Activated naive CD4-positive, alpha-beta T cell treated with anti-CD3 and anti-CD28 coated beads for 36 hours (primary cell): ENCODE data around the gene GRK5. TPM values are rescaled to one million over a fixed set of nuclear protein-coding genes. Genes with fewer than 3 reads are reported as not detected.
A peak's percentile ranks its signal among the peaks of the same experiment; 100 is the strongest.
"Not testable (repeated sequence)": the region's sequence is repeated elsewhere in the genome, so short reads cannot be mapped to it uniquely, and the experiment has no call there.

Experiments used
- CTCF ChIA-PET: fragments of 350-600 bp; sonication (Branson Sonifier 250); formaldehyde crosslinking; loops from one replicate; lab custom pipeline; 2021; ENCODE audit warnings: antibody characterized with exemption; lab: Charles Lee
- DNase-seq: peaks from one replicate; pipeline ENCODE4 v3.0.0-alpha.2; 2020
- H3K27ac Mint-ChIP-seq: one replicate; pipeline ENCODE4 v1.8.0; 2021; ENCODE audit warnings: mild to moderate bottlenecking, mixed read lengths
- H3K27me3 Mint-ChIP-seq: one replicate; pipeline ENCODE4 v1.8.0; 2021; ENCODE audit warnings: low read depth, mixed read lengths
- H3K36me3 Mint-ChIP-seq: one replicate; pipeline ENCODE4 v1.8.0; 2021; ENCODE audit warnings: low read depth, mixed read lengths
- H3K4me1 Mint-ChIP-seq: one replicate; pipeline ENCODE4 v1.8.0; 2021; ENCODE audit warnings: low read depth, mixed read lengths
- H3K4me3 Mint-ChIP-seq: one replicate; pipeline ENCODE4 v1.8.0; 2021; ENCODE audit warnings: mild to moderate bottlenecking, moderate library complexity, mixed read lengths
- H3K9me3 Mint-ChIP-seq: one replicate; pipeline ENCODE4 v1.8.0; 2021; ENCODE audit warnings: mixed read lengths
- intact Hi-C: fragments of 100-400 bp; cut with micrococcal nuclease; formaldehyde crosslinking; loops from one replicate; pipeline ENCODE4 v1.15.1; 2023
- total RNA-seq, 2 experiments: library from RNA; stranded (reverse); gene quantifications; one replicate each; pipeline ENCODE4 v1.2.3, GENCODE V29; 2021

GRK5 gene
- total RNA-seq, 2 experiments from 2014 or later = 27.1 to 29.7 TPM

GRCh38 chr10:119434942-119435341 lies 227.6 kb downstream of the GRK5 start:
- Mint-ChIP-seq H3K36me3 (peaks cover 36% of the 10 kb centered on the region), H3K9me3 (peaks cover 15% of the 10 kb centered on the region)
- CTCF ChIA-PET = interaction anchor here (1.2 to 1.3 kb wide), 2 partner anchors 11 to 235 kb away, joined by 3 to 4 read pairs; no protein-coding TSS in a partner anchor
- H3K27me3 Mint-ChIP-seq, H3K4me3 Mint-ChIP-seq, intact Hi-C loops, H3K4me1 Mint-ChIP-seq, H3K27ac Mint-ChIP-seq, DNase-seq: not testable (repeated sequence)

GRCh38 chr10:119438717-119439116 lies 231.3 kb downstream of the GRK5 start:
- DNase-seq = no peak
- Mint-ChIP-seq H3K27ac (no peak overlapping the region), H3K36me3 (peaks cover 30% of the 10 kb centered on the region), H3K27me3 (no peaks in the 10 kb centered on the region), H3K4me3 (no peak overlapping the region), H3K4me1 (no peaks in the 10 kb centered on the region), H3K9me3 (peaks cover 12% of the 10 kb centered on the region)
- CTCF ChIA-PET = interaction anchor here (0.6 to 3.3 kb wide), 3 partner anchors 232 to 255 kb away, joined by 3 to 15 read pairs (median 7); partner anchors contain the start of gene GRK5
- intact Hi-C loops = no loop called here

- Mint-ChIP-seq H3K36me3 (peaks cover 18% of the 10 kb centered on the region), H3K27me3 (no peaks in the 10 kb centered on the region), H3K9me3 (peaks cover 4% of the 10 kb centered on the region), H3K4me3 (no peak overlapping the region), H3K4me1 (peaks cover 1% of the 10 kb centered on the region), H3K27ac (no peak overlapping the region)
- CTCF ChIA-PET = interaction anchor here (0.9 to 3.3 kb wide), 2 partner anchors 238 to 241 kb away, joined by 3 to 15 read pairs; no protein-coding TSS in a partner anchor
- intact Hi-C loops = no loop called here
- DNase-seq = no peak
Measured at GRCh38 chr10:119439922-119440321, 232.6 kb downstream of the GRK5 start.

DNA sequence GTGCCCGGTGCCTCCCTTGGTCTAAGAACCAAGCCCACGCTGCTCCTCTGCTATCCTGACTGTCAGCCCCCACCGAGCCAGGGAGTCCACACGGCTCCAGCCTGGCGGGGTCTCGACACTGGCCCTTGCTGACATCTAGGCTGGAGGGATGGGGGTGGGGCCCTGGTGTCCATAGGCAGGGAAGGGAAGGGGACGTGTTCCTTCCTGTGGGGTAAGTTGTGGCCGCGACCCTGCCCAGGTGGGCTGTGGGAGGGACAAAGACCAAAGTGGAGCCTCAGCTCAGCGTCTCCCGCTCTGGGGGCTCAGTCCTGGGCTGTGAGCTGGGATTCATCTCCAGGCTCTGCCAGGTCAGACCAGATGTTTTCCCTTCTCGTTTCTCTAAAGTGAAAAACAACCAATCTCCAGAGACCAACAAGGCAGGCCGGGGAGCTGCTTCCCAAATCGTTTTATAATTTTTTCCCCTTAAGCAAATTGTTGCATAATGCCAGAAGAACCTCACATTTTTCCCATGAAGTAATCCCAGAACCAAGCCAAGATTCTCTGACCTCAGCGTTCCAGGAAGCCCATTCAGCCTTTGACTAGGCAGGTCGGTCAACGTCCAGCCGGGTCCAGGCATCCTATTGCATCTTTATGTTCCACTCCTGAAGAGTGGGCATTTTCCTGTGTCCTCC lies 233.9 kb downstream of the GRK5 start:
- Mint-ChIP-seq H3K27me3 (no peaks in the 10 kb centered on the region), H3K4me3 (no peak overlapping the region), H3K36me3 (peaks cover 9% of the 10 kb centered on the region), H3K27ac (no peak overlapping the region), H3K4me1 (peaks cover 9% of the 10 kb centered on the region), H3K9me3 (no peaks in the 10 kb centered on the region)
- no peak for DNase-seq
- intact Hi-C loops = no loop called here
- CTCF ChIA-PET = no interaction called here

DNA sequence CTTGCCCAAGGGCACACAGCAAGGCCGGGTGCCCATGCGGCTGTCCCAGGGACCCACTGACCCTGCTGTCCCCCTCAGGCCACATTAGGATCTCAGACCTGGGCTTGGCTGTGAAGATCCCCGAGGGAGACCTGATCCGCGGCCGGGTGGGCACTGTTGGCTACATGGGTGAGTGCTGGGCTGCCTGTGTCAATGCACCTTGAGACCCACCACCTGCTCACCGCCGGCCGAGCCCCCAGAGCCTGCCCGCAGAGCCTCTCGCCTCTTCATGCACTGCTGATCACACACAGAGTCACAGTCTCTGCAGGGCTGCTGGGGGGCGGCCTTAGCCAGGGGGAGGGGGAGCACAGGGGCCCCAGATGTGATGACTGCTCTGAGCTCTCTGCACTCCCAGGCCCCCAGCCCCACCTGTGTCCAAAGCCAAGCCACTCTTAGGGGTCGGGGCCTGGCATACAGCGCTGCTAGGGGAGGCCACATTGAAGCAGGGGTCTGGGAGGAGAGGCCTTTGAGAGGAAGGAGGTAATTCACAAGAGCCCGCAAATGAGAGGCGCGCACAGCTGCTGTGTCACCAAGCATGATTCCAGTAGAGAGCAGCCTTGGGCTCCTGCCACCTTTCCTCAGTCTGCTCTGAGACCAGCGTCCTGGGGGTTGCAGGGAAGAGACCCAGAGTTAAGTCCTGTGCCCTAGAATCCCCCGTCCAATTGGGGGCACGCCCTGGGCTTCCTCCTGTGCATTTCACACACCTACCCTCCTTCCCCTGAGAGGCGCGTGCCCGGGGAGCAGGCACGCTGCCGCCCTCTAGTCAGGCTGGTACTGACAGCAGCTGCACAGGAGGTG lies 234.8 kb downstream of the GRK5 start:
- Mint-ChIP-seq H3K36me3 (peaks cover 9% of the 10 kb centered on the region), H3K27me3 (no peaks in the 10 kb centered on the region), H3K9me3 (no peaks in the 10 kb centered on the region), H3K27ac (no peak overlapping the region), H3K4me3 (no peak overlapping the region), H3K4me1 (peaks cover 9% of the 10 kb centered on the region)
- no peak for DNase-seq
- CTCF ChIA-PET = interaction anchor here (4.5 kb wide), 1 partner anchor 243 kb away, joined by 67 read pairs; no protein-coding TSS in a partner anchor
- intact Hi-C loops = no loop called here

- DNase-seq = no peak
- Mint-ChIP-seq H3K27me3 (no peaks in the 10 kb centered on the region), H3K9me3 (no peaks in the 10 kb centered on the region), H3K36me3 (peaks cover 9% of the 10 kb centered on the region), H3K27ac (no peak overlapping the region), H3K4me1 (peaks cover 9% of the 10 kb centered on the region), H3K4me3 (no peak overlapping the region)
- CTCF ChIA-PET = interaction anchor here (0.8 to 4.5 kb wide), 6 partner anchors 11 to 243 kb away, joined by 3 to 67 read pairs (median 4); partner anchors contain the start of gene GRK5
- intact Hi-C loops = no loop called here
Measured at GRCh38 chr10:119442758-119443060, 235.3 kb downstream of the GRK5 start.

DNA sequence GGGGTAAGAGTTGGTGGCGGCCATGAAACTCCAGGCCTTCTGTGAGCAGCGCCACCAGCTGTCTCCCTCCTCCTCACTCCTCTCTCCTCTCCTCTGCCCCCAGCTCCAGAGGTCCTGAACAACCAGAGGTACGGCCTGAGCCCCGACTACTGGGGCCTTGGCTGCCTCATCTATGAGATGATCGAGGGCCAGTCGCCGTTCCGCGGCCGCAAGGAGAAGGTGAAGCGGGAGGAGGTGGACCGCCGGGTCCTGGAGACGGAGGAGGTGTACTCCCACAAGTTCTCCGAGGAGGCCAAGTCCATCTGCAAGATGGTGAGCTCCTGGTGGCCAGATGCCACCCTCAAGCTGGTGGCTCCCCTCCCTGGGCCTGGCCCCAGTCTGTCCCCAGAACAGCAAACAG lies 236.1 kb downstream of the GRK5 start:
- peaks cover 9% of the 10 kb centered on the region for H3K4me1 Mint-ChIP-seq
- CTCF ChIA-PET = interaction anchor here (0.8 to 4.5 kb wide), 10 partner anchors 12 to 244 kb away, joined by 3 to 67 read pairs (median 4); partner anchors contain the start of gene GRK5
- H3K27me3 Mint-ChIP-seq = no peaks in the 10 kb centered on the region
- H3K4me3 Mint-ChIP-seq = no peak overlapping the region
- H3K9me3 Mint-ChIP-seq = no peaks in the 10 kb centered on the region
- DNase-seq = no peak
- no peak overlapping the region for H3K27ac Mint-ChIP-seq
- peaks cover 7% of the 10 kb centered on the region for H3K36me3 Mint-ChIP-seq
- intact Hi-C loops = no loop called here

GRCh38 chr10:119443970-119444660 lies 236.7 kb downstream of the GRK5 start:
- peaks cover 6% of the 10 kb centered on the region for H3K36me3 Mint-ChIP-seq
- H3K27ac Mint-ChIP-seq = no peak overlapping the region
- H3K9me3 Mint-ChIP-seq = no peaks in the 10 kb centered on the region
- no peak overlapping the region for H3K4me3 Mint-ChIP-seq
- H3K27me3 Mint-ChIP-seq = no peaks in the 10 kb centered on the region
- peaks cover 9% of the 10 kb centered on the region for H3K4me1 Mint-ChIP-seq
- CTCF ChIA-PET = interaction anchor here (0.6 to 4.5 kb wide), 19 partner anchors 12 to 245 kb away, joined by 3 to 67 read pairs (median 4); partner anchors contain the start of gene GRK5
- intact Hi-C loops = loop anchor here (2.0 kb wide), 1 partner anchor 311 kb away; no protein-coding TSS in a partner anchor
- no peak for DNase-seq

DNA sequence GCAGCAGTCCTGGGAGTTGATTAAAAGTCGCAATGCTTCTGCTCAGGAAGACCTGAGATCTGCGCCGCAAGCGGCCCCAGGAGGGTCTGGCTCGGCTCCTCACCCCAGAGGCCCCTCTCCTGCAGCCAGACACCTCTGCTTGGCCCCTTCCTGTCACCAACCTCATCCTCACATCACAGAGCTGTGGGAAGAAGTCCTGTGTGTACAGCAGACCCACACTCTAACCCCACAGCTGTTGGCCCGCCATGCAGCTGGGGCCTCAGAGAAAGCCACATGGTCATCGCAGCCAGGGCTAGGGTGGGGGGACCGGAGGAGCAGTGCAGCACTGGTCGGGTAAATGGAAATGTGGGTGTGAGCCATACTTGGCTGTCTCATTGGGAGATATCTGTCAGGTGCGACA lies 237.5 kb downstream of the GRK5 start:
- Mint-ChIP-seq H3K4me3 (no peak overlapping the region), H3K27ac (no peak overlapping the region), H3K4me1 (peaks cover 9% of the 10 kb centered on the region), H3K27me3 (no peaks in the 10 kb centered on the region), H3K36me3 (peaks cover 1% of the 10 kb centered on the region), H3K9me3 (no peaks in the 10 kb centered on the region)
- CTCF ChIA-PET = interaction anchor here (0.6 to 4.5 kb wide), 29 partner anchors 9 to 277 kb away, joined by 3 to 67 read pairs (median 4); partner anchors contain the start of genes GRK5 and RGS10
- DNase-seq = no peak
- intact Hi-C loops = loop anchor here (1.0 to 2.0 kb wide), 6 partner anchors 44 to 312 kb away; partner anchors contain the start of gene GRK5

DNA sequence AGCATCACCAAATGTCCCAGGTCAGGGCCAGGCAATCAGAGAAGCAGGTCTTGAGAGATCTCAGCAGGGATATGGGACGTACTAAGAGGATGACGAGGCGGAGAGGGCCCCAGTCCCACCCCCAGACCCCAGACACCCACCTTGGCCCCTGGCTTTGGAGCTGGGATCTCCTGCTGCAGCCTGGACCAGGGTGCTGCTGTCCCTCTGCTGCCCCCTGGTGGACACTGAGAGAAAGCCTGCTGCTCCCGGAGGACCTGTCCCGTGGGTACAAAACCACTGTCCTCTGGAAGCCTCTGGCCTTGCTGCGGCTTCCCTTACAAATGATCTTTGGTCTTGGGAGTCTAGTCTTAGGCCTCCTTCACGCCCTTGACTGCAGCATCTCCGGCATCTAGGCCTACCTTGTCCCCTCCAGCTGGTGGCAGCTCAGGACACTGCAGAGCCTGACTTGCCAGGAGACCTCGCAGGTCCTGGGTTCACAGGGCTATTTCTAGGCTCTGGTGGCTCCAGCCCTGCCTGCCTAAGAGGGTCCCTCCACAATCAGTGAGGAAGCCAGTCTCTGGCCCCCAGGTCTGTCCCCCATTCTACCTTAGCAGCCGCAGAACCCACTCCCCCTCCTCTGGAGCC lies 238.1 kb downstream of the GRK5 start:
- H3K9me3 Mint-ChIP-seq = no peaks in the 10 kb centered on the region
- CTCF ChIA-PET = interaction anchor here (0.6 to 4.5 kb wide), 32 partner anchors 9 to 1989 kb away, joined by 3 to 67 read pairs (median 4); partner anchors contain the start of genes GRK5 and RGS10
- intact Hi-C loops = loop anchor here (1.0 to 2.0 kb wide), 6 partner anchors 44 to 313 kb away; partner anchors contain the start of gene GRK5
- H3K4me1 Mint-ChIP-seq = peaks cover 9% of the 10 kb centered on the region
- no peaks in the 10 kb centered on the region for H3K27me3 Mint-ChIP-seq
- no peak overlapping the region for H3K27ac Mint-ChIP-seq
- H3K36me3 Mint-ChIP-seq = peaks cover 1% of the 10 kb centered on the region
- H3K4me3 Mint-ChIP-seq = no peak overlapping the region
- peak; percentile 92 for DNase-seq

DNA sequence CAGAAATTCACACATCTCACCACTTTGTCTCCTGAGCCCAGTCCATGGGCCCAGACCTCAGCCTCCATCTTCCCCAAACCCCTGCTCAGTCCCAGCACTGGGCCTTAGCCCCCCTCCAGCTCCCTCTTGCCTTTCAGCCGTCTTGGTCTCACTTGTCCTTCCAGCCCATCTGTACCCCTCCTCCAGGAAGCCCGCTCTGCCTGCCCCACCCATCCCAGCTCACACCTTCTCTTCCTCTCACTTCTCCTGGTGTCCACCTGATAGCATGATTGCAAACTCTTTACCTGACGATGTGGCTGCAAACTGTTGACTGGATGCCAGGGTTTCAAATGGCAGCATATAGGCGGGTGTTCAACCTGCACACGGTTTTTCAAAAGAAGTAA lies 238.6 kb downstream of the GRK5 start:
- intact Hi-C loops = loop anchor here (1.0 to 2.0 kb wide), 6 partner anchors 43 to 313 kb away; partner anchors contain the start of gene GRK5
- CTCF ChIA-PET = interaction anchor here (0.6 to 4.5 kb wide), 24 partner anchors 11 to 1989 kb away, joined by 3 to 67 read pairs (median 4); partner anchors contain the start of genes GRK5 and RGS10
- DNase-seq = no peak
- no peaks in the 10 kb centered on the region for H3K9me3 Mint-ChIP-seq
- no peak overlapping the region for H3K27ac Mint-ChIP-seq
- H3K4me1 Mint-ChIP-seq = peaks cover 9% of the 10 kb centered on the region
- no peaks in the 10 kb centered on the region for H3K27me3 Mint-ChIP-seq
- peaks cover 1% of the 10 kb centered on the region for H3K36me3 Mint-ChIP-seq
- H3K4me3 Mint-ChIP-seq = no peak overlapping the region
